NB4 (cell line): Measurements from ENCODE around the gene BICD2.

Experiments used
- DNase-seq: peaks from one replicate; pipeline ENCODE4 v3.0.0; 2010; ENCODE audit warnings: low read depth
- H3K4me3 ChIP-seq: one replicate; pipeline ENCODE4 v1.5.1; 2011; ENCODE audit warnings: mild to moderate bottlenecking, low read depth, low read length, moderate library complexity
- MYC ChIP-seq: IDR thresholded peaks from 2 replicates; pipeline ENCODE4 v1.6.1; 2011; ENCODE audit warnings: low read depth, low read length
- POLR2A ChIP-seq: IDR thresholded peaks from 2 replicates; pipeline ENCODE4 v1.6.1; 2011; ENCODE audit warnings: mild to moderate bottlenecking; ENCODE audit not compliant: insufficient read length; ENCODE audit errors: extremely low read depth
- TF ChIP-seq, protein P1 (sequence below): IDR thresholded peaks from one replicate; pipeline ENCODE4 v1.5.1; 2012; ENCODE audit warnings: low read depth, low read length
- TF ChIP-seq, protein P2 (sequence below): IDR thresholded peaks from 2 replicates; pipeline ENCODE4 v1.6.1; 2011; ENCODE audit warnings: low read depth, low read length

Gene BICD2

DNA sequence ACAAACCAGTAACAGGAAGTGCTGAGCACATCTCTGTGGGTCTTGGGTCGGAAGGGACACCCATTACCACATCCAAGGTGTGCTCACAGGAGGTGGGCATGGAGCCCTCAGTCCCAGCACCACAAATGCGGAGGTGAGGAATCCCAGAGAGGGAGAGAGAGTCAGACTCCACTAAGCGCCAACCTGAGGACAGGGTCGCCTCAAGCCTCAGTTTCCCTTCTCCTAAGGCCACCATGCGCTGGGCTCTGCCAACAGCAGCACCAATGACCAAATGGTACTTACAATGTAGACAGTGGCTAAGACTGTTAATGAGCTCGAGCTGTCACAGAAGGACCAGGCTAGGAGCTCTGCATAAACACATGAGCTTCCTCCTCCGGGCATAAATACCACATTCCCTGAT, 43.1 kb downstream of the BICD2 start:
- TF ChIP-seq, protein P1, sequence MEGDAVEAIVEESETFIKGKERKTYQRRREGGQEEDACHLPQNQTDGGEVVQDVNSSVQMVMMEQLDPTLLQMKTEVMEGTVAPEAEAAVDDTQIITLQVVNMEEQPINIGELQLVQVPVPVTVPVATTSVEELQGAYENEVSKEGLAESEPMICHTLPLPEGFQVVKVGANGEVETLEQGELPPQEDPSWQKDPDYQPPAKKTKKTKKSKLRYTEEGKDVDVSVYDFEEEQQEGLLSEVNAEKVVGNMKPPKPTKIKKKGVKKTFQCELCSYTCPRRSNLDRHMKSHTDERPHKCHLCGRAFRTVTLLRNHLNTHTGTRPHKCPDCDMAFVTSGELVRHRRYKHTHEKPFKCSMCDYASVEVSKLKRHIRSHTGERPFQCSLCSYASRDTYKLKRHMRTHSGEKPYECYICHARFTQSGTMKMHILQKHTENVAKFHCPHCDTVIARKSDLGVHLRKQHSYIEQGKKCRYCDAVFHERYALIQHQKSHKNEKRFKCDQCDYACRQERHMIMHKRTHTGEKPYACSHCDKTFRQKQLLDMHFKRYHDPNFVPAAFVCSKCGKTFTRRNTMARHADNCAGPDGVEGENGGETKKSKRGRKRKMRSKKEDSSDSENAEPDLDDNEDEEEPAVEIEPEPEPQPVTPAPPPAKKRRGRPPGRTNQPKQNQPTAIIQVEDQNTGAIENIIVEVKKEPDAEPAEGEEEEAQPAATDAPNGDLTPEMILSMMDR, result no peak
- no peak for TF ChIP-seq POLR2A
- TF ChIP-seq, protein P2, sequence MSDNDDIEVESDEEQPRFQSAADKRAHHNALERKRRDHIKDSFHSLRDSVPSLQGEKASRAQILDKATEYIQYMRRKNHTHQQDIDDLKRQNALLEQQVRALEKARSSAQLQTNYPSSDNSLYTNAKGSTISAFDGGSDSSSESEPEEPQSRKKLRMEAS, result no peak
- no peak for TF ChIP-seq MYC
- no peak overlapping the region for H3K4me3 ChIP-seq
- no peak for DNase-seq

DNA sequence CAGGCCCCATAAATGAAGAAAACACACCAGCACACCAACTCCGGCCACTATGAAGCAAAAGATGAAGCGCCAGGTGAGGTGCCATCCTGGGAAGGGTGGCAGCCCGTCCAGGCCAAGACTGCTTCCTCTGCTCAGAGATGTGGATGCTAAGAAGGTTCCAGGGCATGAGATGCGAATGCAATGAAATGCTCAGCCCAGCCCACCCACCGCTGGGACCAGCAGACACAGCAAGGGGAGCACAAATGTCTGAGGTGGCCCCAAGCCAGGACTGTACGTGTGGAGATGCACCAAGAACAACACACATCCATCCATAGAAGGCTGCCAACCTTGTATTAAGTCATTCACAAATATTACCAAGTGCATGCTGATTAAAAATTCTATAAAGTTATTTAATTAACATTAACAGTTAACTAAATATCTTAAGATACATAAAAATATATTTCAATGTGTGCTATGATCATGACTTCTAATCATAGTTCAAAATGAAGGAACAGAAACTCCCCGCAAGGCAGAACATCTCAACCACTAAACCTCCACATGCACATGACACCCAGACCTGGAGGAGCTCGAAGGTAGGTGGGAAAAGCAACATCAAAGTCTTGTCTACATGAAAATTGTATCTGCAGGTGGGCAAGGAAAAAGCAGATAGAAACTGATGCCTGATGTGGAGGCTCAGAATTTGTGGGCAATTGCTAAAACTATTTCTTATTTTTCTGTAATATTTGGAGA, 43.7 kb downstream of the BICD2 start:
- TF ChIP-seq MYC (no peak), POLR2A (no peak)
- TF ChIP-seq, protein P2, result no peak
- TF ChIP-seq, protein P1, result no peak
- no peak overlapping the region for H3K4me3 ChIP-seq
- DNase-seq, result no peak

DNA sequence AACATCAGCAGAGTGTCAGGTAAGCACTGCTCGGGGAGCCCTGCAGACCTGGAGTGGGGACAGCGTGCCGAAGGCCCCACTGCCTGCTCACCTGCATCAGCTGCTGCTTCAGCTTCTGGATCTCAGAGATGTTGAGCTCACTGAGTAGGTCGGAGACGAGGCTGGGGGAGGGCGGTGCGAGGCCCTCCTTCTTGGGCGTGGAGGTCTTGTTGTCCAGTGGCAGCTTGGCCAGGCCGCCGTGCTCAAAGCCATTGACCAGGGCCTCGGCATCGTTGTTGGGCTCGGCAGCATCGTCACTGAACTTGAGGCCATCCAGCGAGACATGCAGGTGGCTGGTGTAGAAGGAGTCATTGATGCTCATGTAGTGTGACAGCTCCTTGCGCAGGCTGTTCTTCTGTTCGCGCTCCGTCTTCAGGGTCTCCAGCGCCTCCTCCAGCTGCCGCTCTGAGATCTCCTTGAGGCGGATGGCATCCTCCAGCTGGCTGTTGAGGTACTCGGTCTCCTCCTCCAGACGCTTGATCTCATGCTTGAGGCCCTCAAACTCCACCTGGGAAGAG, 44.3 kb downstream of the BICD2 start:
- TF ChIP-seq MYC, result no peak
- TF ChIP-seq, protein P1, result no peak
- TF ChIP-seq, protein P2, result no peak
- no peak for DNase-seq
- no peak overlapping the region for H3K4me3 ChIP-seq

DNA sequence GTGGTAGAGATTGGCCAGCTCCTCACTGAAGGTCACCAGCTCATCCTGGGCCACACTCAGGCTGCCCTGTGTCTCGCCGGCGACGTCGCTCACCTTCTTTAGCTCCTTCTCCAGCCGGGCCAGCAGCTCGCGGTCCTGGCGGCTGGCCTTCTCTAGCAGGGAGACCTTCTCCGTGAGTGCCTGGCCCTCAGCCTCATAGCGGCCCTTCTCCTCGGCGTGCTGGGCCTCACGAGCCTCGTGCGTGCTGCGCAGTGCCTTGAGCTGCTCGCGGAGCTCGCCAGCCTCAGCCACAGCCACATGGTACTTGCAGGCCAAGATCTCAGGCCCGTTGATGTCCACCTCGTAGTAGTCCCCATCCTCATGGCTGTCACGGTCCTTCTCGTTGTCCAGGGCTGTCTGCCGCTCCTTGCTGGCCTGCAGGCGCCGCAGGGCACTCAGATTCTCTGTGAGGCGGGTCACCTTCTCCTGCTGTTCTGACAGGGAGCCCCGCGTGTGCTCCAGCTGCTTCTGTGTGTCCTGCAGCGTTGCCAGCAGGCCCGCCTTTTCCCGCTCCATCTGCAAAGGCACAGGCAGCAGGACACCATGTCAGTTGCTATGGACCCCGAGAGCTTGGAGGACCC, 45.5 kb downstream of the BICD2 start:
- DNase-seq, result no peak

DNA sequence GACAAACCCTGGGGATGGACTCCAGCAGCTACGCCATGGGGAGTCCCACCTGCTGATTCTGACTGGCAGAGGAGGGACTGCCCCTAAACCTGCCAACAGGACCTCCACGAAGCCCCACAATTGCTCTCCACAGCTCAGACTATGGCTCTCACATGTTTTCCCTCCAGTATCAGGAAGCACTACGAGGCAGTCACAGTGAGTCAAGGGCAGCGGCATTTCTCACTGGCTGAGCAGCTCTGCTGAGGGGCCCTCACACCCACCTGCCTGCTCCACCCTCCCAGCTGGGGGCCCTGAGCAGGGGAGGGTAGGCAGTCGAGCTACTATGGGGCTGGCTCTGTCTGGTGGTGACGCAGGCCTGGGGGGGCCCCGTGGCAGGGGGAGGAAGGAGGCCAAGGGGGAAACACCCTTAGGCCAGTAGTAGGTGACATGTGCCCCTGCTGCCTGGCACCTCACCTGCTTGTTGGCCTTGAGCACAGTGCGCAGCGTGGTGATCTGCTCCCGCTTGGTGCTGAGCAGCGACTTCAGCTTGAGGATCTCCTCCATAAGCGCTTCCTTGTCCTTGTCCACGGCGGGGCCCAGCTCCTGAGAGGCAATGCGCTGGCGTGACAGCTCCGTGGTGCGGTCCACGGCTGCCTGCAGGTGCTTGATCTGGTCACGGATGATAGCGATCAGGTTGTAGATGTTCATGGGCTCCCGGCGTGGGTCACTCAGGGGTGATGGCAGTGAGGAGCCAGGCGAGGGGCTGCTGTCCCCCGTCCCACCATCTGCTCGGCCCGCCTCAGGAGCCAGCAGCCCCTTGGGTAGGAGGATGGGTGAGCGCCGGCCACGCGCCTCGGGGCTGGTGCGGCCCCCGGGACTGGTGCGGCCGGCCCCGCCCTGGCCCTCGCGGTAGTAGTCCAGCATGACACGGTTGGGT, 46.3 kb downstream of the BICD2 start:
- TF ChIP-seq MYC, result no peak
- no peak for TF ChIP-seq POLR2A
- TF ChIP-seq, protein P2, result no peak
- TF ChIP-seq, protein P1, result no peak
- DNase-seq, result no peak
- H3K4me3 ChIP-seq, result no peak overlapping the region

More for the DNA sequence above, 45.5 kb downstream of the BICD2 start:
- no peak overlapping the region for H3K4me3 ChIP-seq
- TF ChIP-seq POLR2A (no peak), MYC (no peak)
- TF ChIP-seq, protein P2, result no peak
- TF ChIP-seq, protein P1, result no peak
